PC-3 (cell line): Measurements from ENCODE around the gene DSCAM. TPM values are rescaled to one million over a fixed set of nuclear protein-coding genes. Genes with fewer than 3 reads are reported as not detected.

Experiments
- ATAC-seq: fragments of 200-7000 bp; cut with Tn5 transposase; 2 replicates; pipeline ENCODE4 v1.9.1; 2020; ENCODE audit warnings: mild to moderate bottlenecking, moderate library complexity
- BruUV-seq: library from RNA; stranded (reverse); fragments of 400-500 nt; replicated peaks from 2 replicates; lab custom pipeline; 2021; lab: Mats Ljungman, UMichigan
- CTCF ChIA-PET: fragments of 300-600 bp; sonication (Branson Sonifier 250); formaldehyde crosslinking; loops from one replicate; lab custom pipeline; 2022; ENCODE audit warnings: antibody characterized with exemption; lab: Charles Lee
- POLR2A ChIA-PET: fragments of 300-600 bp; sonication (Branson Sonifier 250); formaldehyde crosslinking; loops from one replicate; lab custom pipeline; 2022; ENCODE audit warnings: antibody characterized with exemption; ENCODE audit not compliant: unreplicated experiment; lab: Charles Lee
- DNase-seq: peaks from one replicate; pipeline ENCODE4 v3.0.0-alpha.2; 2015
- H2AFZ ChIP-seq: fragments of 300-600 bp; sonication (generic); 2 replicates; pipeline ENCODE4 v1.6.0; 2016; ENCODE audit warnings: antibody characterized with exemption, low read length
- H3F3A ChIP-seq: fragments of 300-600 bp; sonication (generic); one replicate; pipeline ENCODE4 v1.6.0; 2017; ENCODE audit warnings: antibody characterized with exemption, low read length, control low read depth, mild to moderate bottlenecking; ENCODE audit not compliant: unreplicated experiment
- H3K27ac ChIP-seq: fragments of 300-600 bp; sonication (generic); 2 replicates; pipeline ENCODE4 v1.5.1; 2016; ENCODE audit warnings: mild to moderate bottlenecking, low read length
- H3K27me3 ChIP-seq: fragments of 300-600 bp; sonication (generic); 2 replicates; pipeline ENCODE4 v1.6.1; 2016; ENCODE audit warnings: low read length, mixed read lengths
- H3K36me3 ChIP-seq: fragments of 300-600 bp; sonication (generic); 2 replicates; pipeline ENCODE4 v1.6.1; 2016; ENCODE audit warnings: low read depth, mixed run types, low read length, mixed read lengths
- H3K4me1 ChIP-seq: fragments of 300-600 bp; sonication (generic); 2 replicates; pipeline ENCODE4 v1.5.1; 2016; ENCODE audit warnings: low read length; ENCODE audit not compliant: insufficient read depth
- H3K4me2 ChIP-seq: fragments of 300-600 bp; sonication (generic); 2 replicates; pipeline ENCODE4 v1.6.0; 2016; ENCODE audit warnings: low read length
- H3K4me3 ChIP-seq: fragments of 300-600 bp; sonication (generic); 2 replicates; pipeline ENCODE4 v1.5.1; 2016; ENCODE audit warnings: mild to moderate bottlenecking, low read length, mixed read lengths
- H3K79me2 ChIP-seq: fragments of 300-600 bp; sonication (generic); 2 replicates; pipeline ENCODE4 v1.6.1; 2017; ENCODE audit warnings: low read length, mixed read lengths
- H3K9ac ChIP-seq: fragments of 300-600 bp; sonication (generic); 2 replicates; pipeline ENCODE4 v1.6.0; 2016; ENCODE audit warnings: mild to moderate bottlenecking, low read length
- H3K9me2 ChIP-seq: fragments of 300-600 bp; sonication (generic); replicated peaks from 2 replicates; pipeline ENCODE4 v1.6.1; 2016; ENCODE audit warnings: mixed run types, low read length, mixed read lengths
- H3K9me3 ChIP-seq: fragments of 300-600 bp; sonication (generic); 2 replicates; pipeline ENCODE4 v1.6.1; 2016; ENCODE audit warnings: low read length, mixed read lengths
- H4K20me1 ChIP-seq: fragments of 300-600 bp; sonication (generic); 2 replicates; pipeline ENCODE4 v1.6.1; 2016; ENCODE audit warnings: low read length, mixed read lengths
- CTCF ChIP-seq: fragments of 300-600 bp; sonication (generic); conservative IDR thresholded peaks from 2 replicates; pipeline ENCODE4 v1.5.1; 2017; ENCODE audit warnings: antibody characterized with exemption, low read depth, mild to moderate bottlenecking, low read length
- EZH2 ChIP-seq: fragments of 300-600 bp; sonication (generic); IDR thresholded peaks from one replicate; pipeline ENCODE4 v1.6.1; 2017; ENCODE audit warnings: antibody characterized with exemption, mild to moderate bottlenecking, low read length; ENCODE audit not compliant: unreplicated experiment
- EZH2phosphoT487 ChIP-seq: fragments of 300-600 bp; sonication (generic); IDR thresholded peaks from 2 replicates; pipeline ENCODE4 v1.6.1; 2018; ENCODE audit warnings: mild to moderate bottlenecking, antibody characterized with exemption, low read length, borderline replicate concordance
- intact Hi-C: fragments of 100-400 bp; cut with micrococcal nuclease; formaldehyde crosslinking; loops from 2 replicates; pipeline ENCODE4 v1.9.0; 2023
- total RNA-seq: library from RNA; depleted of rRNA; stranded (reverse); fragments of >200 nt; gene quantifications from 2 replicates; pipeline ENCODE4 v1.2.3, GENCODE V29; 2014

The DSCAM gene
- total RNA-seq, 1 experiment from 2014 or later: not detected

GRCh38 chr21:40388046-40388445 lies 458.9 kb downstream of the DSCAM start:
- TF ChIP-seq EZH2phosphoT487: no peak
- TF ChIP-seq CTCF: no peak
- TF ChIP-seq EZH2: no peak
- intact Hi-C loops: no loop called here
- CTCF ChIA-PET: no interaction called here

GRCh38 chr21:40386981-40387747 lies 459.8 kb downstream of the DSCAM start:
- Histone ChIP-seq H3K79me2 (peaks cover 7% of the 10 kb centered on the region; the same call in 1 of the 2 replicates), H3K4me2 (no peak overlapping the region), H3F3A (no peaks in the 10 kb centered on the region), H3K27me3 (no peaks in the 10 kb centered on the region), H3K9ac (no peak overlapping the region), H2AFZ (no peak overlapping the region), H3K36me3 (no peaks in the 10 kb centered on the region), H3K27ac (no peak overlapping the region), H3K9me2 (no peaks in the 10 kb centered on the region), H3K4me1 (no peaks in the 10 kb centered on the region), H4K20me1 (no peaks in the 10 kb centered on the region), H3K4me3 (no peak overlapping the region), H3K9me3 (0 out of 2 replicates have a peak, but pooled peaks cover 7% of the 10 kb centered on the region)
- POLR2A ChIA-PET: no interaction called here
- TF ChIP-seq CTCF (no peak), EZH2 (no peak), EZH2phosphoT487 (no peak)
- no peak for DNase-seq
- intact Hi-C loops: no loop called here
- CTCF ChIA-PET: no interaction called here
- BruUV-seq: no TSS peak
- no peak for ATAC-seq

More at GRCh38 chr21:40388046-40388445, 458.9 kb downstream of the DSCAM start:
- Histone ChIP-seq H3F3A (no peaks in the 10 kb centered on the region), H3K27me3 (no peaks in the 10 kb centered on the region), H3K4me2 (no peak overlapping the region), H3K4me3 (no peak overlapping the region), H3K9ac (no peak overlapping the region), H3K79me2 (peaks cover 7% of the 10 kb centered on the region; the same call in 1 of the 2 replicates), H3K9me3 (0 out of 2 replicates have a peak, but pooled peaks cover 4% of the 10 kb centered on the region), H3K4me1 (no peaks in the 10 kb centered on the region), H2AFZ (no peak overlapping the region), H3K27ac (no peak overlapping the region), H4K20me1 (no peaks in the 10 kb centered on the region), H3K36me3 (no peaks in the 10 kb centered on the region), H3K9me2 (no peaks in the 10 kb centered on the region)
- POLR2A ChIA-PET: no interaction called here
- ATAC-seq: no peak
- DNase-seq: no peak
- no TSS peak for BruUV-seq
